Activated naive CD4-positive, alpha-beta T cell (primary cell): ENCODE data around the gene RANBP17.

ENCODE experiments used
- DNase-seq, 4 experiments: peaks; one replicate each; lab custom pipeline; 2025; lab: John Stamatoyannopoulos, UW

The RANBP17 gene

GRCh38 chr5:171317230-171317629 is 455.4 kb downstream of the RANBP17 start:
- DNase-seq = no peak

GRCh38 chr5:171318026-171318425 is 456.2 kb downstream of the RANBP17 start:
- no peak for DNase-seq

- DNase-seq = no peak
Observed at GRCh38 chr5:171321447-171321846, 459.6 kb downstream of the RANBP17 start.

- no peak for DNase-seq
Observed at GRCh38 chr5:171322527-171322926, 460.7 kb downstream of the RANBP17 start.

GRCh38 chr5:171323007-171323406 is 461.2 kb downstream of the RANBP17 start:
- DNase-seq = no peak

GRCh38 chr5:171323806-171324632 is 462.2 kb downstream of the RANBP17 start:
- DNase-seq = no peak

GRCh38 chr5:171330021-171330420 is 468.2 kb downstream of the RANBP17 start:
- no peak for DNase-seq

- DNase-seq = no peak
Observed at GRCh38 chr5:171335616-171336015, 473.8 kb downstream of the RANBP17 start.

GRCh38 chr5:171336521-171337209 is 474.8 kb downstream of the RANBP17 start:
- no peak for DNase-seq

GRCh38 chr5:171337210-171337569 is 475.4 kb downstream of the RANBP17 start:
- no peak for DNase-seq

- DNase-seq = no peak
Observed at GRCh38 chr5:171340042-171340441, 478.2 kb downstream of the RANBP17 start.

- DNase-seq = no peak
Observed at GRCh38 chr5:171340491-171340890, 478.7 kb downstream of the RANBP17 start.

- DNase-seq = no peak
Observed at GRCh38 chr5:171342362-171343111, 480.7 kb downstream of the RANBP17 start.

GRCh38 chr5:171344936-171345608 is 483.3 kb downstream of the RANBP17 start:
- DNase-seq = no peak
